GM18517 (cell line): ENCODE measurements around the gene SMC4.
A peak's percentile ranks its signal among the peaks of the same experiment; 100 is the strongest.
"Not testable (repeated sequence)": the region's sequence is repeated elsewhere in the genome, so short reads cannot be mapped to it uniquely, and the experiment has no call there.

ENCODE experiments used
- ATAC-seq: cut with Tn5 transposase; IDR thresholded peaks from one replicate; pipeline ENCODE4 v1.9.1; 2021; ENCODE audit warnings: mild to moderate bottlenecking, moderate library complexity; ENCODE audit not compliant: unreplicated experiment

SMC4 gene

DNA sequence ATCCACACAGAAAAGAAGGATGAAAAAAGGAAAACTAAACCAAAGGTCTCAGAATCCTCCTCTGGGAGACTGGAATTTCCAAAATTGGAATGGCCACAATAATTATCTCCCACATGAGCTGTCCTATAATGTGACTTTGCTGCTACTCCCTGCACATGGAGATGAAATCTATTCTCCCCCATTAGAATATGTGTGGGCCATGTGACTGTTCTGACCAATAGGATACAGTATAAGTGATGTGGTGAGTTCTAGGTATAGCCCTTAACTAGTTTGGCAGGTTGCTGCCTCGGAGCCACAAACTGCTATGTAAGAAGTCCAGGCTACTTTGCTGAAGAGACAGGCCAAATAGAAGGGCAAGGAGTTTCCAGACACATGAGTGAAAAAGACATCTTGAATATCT, 45.0 kb downstream of the SMC4 start:
- no peak for ATAC-seq

GRCh38 chr3:160445854-160446253, 46.4 kb downstream of the SMC4 start:
- no peak for ATAC-seq

GRCh38 chr3:160446522-160447056, 47.1 kb downstream of the SMC4 start:
- ATAC-seq = no peak

DNA sequence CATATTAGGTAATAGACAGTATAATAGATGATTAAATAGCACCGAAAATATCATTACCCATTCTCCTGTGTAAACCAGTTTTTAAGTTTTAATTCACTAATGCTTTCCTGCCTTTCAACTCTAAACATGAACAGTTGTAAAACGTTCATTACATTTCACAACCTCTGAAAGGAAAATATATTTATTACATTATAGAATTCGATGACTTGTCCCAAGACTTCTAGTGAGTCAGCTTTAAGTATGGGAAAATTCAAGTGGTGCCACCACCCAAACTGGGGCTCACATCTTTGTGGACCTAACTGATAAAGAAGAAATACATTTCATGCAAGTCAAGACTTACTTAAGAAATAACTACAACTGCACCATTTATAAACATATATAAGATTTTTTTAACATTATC, 48.1 kb downstream of the SMC4 start:
- ATAC-seq = no peak

GRCh38 chr3:160448845-160449635, 49.6 kb downstream of the SMC4 start:
- ATAC-seq = peak; percentile 37

DNA sequence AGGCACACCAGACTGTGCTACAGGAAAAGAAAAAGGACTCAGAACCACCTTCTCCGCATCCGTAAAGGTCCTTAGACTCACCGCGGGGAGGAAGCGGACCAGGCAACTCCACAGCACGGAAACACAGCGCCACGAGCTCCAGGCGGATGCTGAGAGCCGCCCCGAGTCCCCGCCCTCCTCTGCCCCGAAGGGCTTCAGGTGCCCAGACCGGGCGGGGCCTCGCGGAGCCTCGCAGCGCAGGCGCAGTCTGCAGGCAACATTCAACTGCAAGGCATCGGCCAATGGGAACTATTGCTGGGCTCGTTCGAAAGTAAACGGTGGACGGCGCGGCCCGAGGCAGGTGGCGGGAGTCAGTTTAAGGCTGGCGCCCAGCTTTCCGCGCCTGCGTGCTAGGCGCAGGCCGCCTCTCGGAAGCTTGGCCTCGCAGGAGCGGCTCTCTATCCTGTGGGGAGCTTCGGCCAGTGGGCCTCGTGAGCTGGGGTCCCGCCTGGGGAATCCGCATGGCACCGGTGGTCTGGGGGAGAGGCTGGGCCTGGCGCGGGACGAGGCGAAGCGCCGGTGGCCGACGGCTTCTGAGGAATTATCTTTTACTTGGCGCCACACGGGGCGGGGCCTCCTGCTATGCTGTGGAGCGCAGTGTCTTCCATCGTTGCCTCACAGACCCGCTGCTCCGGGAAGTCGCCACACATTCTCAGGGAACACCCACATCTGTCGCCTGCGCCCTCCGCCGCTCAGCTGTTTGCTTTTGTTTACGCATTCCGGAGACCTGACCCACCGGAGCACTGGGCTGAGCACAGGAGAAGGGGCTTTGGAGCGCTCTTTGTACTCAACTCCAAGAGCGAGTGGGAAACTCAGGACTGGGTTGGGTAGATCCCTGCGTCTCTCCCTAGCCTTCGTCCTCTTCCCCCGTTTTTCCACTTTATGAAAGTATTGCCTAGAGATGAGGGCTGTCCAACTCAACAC, 50.5 kb downstream of the SMC4 start, which contains the start of gene TRIM59:
Gene TRIM59 (minus strand): TSS at position 151 of the 963 bp plus-strand sequence. CDS start 10,603 bp downstream, outside the sequence.
- peak; percentile 93 for ATAC-seq

DNA sequence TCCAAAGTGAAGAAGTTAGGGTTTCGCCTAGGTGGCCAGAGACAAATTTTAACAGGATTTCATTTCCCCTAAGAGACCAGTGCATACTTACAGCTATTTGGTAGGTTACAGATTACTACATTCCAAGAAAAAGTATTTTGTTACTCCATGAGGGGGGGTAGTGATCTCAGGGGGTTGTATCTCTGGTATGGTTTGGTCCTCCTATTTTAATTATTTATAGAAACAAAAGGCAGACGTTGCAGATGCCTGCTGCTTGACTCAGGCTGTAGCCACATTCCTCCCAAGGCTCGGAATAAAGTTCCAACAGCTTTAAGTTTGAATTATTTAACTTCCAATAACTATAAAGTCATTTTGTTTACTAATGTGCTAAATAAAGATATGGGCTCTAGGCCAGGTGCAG, 51.4 kb downstream of the SMC4 start:
- no peak for ATAC-seq

DNA sequence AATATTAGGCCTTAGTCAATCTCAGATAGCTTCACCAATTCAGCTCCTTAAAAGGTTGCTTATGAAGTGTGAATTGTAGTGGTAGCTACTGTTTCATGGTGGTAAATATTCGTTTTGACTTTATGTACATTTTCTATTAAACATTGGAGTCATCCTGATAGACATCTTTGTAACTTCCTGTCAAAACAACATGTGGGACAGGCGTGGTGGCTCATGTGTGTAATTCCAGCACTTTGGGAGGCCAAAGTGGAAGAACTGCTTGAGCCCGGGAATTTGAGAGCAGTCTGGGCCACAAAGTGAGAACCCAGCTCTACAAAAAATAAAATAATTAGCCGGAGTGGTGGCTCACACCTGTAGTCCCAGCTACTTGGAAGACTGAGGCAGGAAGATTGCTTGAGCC, 52.2 kb downstream of the SMC4 start:
- no peak for ATAC-seq

GRCh38 chr3:160452251-160452650, 52.8 kb downstream of the SMC4 start:
- ATAC-seq = not testable (repeated sequence)

DNA sequence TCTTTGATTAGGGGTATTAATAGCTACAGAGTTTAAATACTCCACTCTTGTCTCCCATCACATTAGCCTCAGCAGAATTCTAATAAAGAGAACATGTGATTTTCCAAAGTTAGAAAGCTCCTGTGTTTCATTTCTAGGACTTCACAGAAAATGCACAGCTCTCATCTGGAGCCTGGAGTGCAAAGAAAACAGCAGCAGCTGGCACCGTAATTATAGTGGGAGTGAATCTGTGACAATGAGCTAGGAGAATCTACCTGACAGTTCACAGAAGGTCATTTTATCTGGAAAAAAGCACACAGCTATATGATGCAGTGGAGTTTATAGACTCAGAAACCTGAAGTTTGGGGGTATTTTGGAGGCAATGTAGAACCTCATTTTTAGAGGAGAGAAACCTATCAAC, 55.5 kb downstream of the SMC4 start:
- ATAC-seq = no peak

DNA sequence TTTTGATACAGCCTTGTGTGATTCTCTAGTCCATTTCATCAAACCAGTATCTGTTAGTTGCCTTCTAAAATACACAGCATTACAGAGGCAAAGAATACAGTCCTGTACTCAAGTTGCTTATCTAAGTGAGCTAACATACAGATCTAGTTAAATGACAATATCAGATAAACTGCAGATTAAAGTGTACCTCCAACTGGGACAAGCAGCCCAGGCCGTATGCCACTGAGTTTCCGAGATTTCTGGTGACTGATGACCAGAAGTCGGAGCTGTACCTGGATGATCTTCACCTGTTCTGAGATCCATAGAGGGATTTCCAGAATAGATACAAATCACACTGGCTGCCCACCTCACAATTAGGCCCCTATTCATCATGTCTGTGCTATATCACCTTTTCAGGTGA, 56.4 kb downstream of the SMC4 start:
- ATAC-seq = no peak

DNA sequence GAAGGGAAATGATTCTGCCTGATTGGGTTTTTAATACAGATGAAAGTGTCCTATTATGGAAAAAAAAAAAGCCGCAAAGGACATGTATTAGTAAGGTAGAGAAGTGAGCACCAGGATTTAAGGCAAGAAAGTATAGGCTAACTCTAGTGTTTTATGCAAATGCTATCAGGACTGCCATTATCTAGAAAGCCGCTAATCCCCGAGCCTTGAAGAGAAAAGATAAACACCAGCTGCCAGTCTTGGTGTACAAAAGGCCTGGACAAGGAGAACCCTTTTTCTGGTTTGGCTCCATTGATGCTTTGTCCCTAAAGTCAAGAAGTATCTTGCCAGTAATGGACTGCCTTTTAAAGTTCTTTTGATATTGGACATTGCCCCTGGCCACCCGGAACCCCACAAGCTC, 58.7 kb downstream of the SMC4 start:
- ATAC-seq = no peak

GRCh38 chr3:160459450-160459970, 60.1 kb downstream of the SMC4 start:
- ATAC-seq = no peak

GRCh38 chr3:160460033-160460432, 60.6 kb downstream of the SMC4 start:
- ATAC-seq = no peak

DNA sequence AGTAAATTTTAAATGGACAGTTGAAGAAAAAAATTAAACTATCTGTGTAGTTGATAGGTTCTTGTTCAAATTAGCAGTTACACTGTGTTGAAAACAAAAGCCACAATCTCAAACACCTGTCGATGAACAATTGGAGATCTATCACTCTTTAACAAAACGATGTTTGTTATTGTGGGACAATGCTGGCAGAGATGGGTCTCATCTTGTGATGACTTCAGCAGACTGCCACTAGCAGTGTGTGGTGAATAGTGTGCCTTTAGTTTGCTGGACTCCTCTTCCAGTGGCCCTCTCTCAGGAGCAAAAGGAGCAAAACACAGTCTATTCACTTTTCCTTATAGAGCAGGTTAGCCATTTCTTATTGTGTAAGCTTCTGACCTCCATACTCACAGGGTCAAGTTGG, 64.9 kb downstream of the SMC4 start:
- no peak for ATAC-seq

GRCh38 chr3:160464971-160465370, 65.5 kb downstream of the SMC4 start:
- ATAC-seq = no peak

- ATAC-seq = no peak
Observed at GRCh38 chr3:160470181-160470580, 70.7 kb downstream of the SMC4 start.

DNA sequence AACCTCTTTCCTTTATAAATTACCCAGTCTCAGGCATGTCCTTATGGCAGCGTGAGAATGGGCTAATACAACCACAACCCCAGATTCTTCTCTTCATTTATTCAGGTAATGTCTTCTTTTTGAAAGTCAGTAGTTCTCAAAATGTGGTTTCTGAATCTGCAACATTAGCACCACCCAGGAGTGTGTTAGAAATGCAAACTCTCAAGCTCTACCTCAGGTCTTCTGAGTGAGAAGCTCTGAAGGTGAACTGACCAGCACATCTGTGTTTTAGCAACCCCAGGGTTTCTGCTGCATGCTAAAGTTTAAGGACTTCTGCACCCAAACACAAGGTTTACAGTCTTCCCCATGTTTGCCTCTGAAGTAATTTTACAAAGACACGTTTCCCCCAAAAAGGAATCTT, 72.4 kb downstream of the SMC4 start:
- no peak for ATAC-seq

- no peak for ATAC-seq
Observed at GRCh38 chr3:160472344-160472743, 72.9 kb downstream of the SMC4 start.

DNA sequence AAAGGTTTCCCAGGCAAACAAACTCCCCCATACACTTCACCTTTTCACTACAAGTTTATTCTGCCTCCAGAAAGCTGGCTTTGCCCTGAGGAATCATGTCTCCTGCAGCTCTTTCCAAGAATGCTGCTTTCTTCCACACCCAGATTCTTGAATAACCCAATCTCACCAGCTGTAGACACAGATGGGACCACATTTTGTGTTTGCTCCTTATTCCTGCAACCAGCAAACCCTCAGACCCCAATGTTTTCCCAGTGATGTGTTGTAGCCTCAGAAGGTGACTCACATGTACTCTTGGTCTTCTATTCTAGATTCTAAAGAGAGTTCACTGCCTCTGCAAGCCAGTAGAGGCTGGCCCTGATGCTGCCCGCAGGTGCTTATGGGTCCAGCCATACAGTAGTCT, 73.8 kb downstream of the SMC4 start:
- ATAC-seq = no peak

DNA sequence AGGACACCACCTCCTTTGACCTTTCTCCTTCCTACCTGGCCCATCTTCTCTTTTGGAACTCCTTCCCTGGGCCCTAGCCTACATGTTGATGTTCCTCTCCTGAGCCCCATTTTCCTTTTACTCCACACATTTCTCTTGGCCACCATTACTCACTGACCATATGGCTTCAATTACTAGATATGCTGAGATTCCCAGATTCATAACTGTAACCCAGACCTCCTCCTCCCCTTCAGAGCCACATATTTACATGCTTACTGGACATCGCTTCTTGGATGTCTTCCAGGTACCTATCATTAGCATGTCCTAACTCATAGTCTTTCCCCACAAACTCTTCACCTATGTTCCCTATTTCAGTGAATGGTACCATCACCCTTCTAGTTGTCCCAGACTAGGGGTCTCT, 74.5 kb downstream of the SMC4 start:
- ATAC-seq = no peak
